DMS114 treated with DMSO at 0.1 percent for 48 hours (cell line): Measurements from ENCODE around the gene SCO2.

Source experiments
- DNase-seq: peaks from one replicate; lab custom pipeline; 2025; ENCODE audit not compliant: unreplicated experiment; lab: John Stamatoyannopoulos, UW

Gene SCO2

DNA sequence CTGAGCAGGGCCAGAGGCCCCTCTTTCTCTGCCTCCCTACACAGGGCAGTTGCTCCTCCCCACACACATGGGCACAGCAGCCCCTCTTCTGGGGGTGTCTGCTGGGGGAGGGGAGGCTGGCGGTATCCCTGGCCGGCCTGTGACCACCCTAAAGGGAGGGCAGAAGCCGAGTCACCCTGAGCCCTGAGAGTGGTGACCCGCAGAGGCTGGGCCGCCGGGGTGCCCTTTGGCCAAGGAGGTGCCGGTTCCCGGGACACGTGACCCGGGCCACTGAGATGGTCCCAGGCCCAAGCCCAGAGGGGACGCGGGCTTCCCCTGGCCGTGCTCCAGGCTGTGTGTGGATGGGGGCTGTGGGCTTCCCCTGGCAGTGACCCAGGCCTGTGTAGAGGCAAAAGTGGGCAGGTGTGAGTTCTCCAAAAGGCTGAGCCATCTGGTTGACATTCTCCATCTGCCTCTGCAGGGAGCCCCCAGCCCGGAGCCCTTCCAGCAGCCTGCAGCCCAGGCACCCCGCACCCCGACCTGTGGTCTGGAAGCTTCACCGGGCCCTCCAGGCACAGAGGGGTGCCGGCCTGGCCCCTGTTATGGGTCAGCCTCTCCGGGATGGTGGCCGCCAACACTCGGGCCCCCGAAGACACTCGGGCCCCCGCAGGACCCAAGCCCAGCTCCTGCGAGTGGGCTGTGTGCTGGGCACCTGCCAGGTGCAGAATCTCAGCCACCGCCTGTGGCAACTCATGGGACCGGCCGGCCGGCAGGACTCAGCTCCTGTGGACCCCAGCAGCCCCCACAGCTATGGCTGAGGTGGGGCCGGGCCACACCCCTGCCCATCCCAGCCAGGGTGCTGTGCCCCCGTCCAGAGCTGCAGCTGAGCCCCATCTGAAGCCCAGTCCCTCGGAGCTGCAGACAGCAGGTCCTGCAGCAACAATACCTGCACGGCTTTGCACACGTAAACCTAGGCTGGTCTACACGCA lies 43.0 kb downstream of the SCO2 start:
- DNase-seq, result no peak

DNA sequence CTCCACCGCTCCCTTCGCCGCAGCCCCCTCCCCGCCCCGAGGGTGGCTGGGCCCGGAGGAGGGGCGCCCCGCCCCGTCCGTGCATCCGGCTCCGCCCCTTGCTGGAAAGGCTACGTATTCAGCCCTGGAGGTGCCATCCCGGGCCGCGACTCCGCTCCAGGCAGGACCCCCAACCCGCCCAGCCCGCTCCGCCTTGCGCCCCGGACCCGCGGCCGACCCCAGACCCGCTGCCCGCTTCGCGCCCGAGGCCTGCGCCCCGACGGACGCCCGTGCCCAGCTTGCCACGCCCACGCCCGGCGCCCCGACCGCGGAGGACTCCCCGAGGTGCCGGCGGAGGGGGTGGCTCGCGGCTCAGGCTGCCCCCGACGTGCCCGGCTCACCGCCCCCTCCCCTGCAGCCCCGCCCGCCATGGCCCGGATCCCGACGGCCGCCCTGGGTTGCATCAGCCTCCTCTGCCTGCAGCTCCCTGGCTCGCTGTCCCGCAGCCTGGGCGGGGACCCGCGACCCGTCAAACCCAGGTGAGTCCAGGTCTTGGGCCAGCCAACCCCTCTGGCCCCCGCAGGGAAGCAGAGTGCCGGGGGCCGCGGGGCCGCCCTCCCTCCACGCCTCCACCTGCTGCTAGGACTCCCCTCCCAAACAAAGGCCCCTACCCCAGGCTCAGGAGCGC lies 43.8 kb downstream of the SCO2 start, which contains the start of gene ADM2:
Gene ADM2, plus strand, starts transcription at position 104 of the 667 bp plus-strand sequence. Its CDS starts 305 bp downstream, at position 409.
- DNase-seq, result no peak

DNA sequence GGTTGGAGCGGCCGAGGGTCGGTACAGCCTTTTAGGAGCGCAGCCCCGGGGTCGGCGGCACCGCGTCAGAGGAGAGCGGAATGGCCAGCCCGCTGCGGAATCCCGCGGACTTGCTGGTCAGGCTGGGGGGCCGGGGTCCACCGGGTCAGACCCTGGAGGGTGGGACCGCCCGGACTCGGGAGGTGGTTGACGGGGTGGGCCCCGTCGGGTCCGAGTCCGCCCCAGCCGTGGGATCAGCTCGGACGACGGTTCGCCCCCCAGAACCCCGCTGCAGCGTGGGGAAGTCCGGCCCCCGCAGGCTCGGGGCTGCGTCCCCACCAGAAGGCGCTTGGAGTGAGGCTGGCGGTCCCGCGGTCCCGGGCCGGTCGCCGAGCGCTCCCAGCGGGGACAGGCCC lies 44.4 kb downstream of the SCO2 start:
- no peak for DNase-seq

DNA sequence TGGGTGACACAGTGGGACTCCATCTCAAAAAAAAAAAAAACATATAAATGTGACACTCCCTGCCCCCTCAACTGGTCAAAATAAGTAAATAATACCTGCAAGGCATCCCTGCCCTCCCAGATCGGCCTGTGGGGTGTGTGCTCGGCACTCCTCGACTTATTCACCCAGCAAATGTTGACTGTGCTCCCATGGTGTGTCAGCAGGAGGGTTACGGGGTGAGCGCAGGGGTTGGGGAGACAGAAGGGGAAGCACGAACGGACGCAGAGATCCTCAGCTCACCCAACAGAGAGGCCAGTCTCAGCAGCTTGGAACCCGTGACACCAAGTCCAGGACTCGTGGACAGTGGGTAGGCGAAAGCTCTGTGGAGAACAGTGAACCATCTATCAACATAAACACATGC lies 45.7 kb downstream of the SCO2 start:
- no peak for DNase-seq

DNA sequence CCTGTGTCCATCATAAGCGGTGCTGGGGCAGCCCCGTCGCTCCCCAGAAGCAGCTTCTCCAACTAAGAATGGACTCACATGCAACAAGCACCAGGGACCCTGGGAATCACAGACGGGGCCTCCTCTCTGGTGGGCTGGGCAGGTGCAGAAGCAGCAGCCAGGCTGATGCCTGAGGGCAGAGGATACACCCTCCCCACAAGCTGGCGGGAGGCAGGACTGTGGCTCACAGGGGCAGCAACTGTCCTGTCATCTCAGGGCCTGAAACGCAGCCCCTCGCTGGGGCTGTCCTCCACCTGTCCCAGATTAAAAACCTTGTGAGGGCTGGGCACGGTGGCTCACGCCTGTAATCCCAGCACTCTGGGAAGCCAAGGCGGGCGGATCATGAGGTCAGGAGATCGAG lies 47.5 kb downstream of the SCO2 start:
- DNase-seq, result no peak

DNA sequence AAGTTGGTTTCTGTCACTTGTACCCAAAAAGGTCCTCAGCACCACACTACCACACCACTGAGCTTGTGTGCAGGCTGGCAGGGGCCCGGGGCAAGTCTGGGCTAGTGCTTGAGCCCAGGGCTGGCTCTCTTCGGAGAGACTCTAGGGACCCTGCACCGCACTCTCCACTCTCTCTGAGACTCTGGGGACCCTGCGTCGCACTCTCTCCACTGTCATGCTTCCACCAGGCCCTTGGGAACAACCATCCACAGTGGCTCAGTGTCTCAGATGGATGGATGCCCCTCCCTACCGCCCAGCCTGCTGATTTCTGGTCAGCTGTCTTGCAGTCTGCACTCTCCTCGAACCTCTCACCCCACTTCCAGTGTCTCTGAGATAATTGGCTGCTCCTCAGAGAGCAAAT lies 48.5 kb downstream of the SCO2 start:
- no peak for DNase-seq

DNA sequence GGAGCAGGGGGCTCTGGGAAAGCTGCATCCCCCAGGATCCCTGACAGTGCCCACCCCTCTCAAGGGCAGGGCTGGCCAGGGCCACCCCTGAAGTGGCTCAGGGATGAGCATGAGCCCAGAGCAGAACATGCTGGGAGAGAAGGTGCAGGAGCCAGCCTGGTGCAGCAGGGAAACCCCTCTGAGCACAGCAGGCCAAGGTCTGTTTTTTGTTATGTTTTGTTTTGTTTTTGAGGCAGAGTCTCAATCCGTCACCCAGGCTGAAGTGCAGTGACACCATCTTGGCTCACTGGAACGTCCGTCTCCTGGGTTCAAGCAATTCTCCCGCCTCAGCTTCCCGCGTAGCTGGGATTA lies 49.8 kb downstream of the SCO2 start:
- DNase-seq, result no peak

DNA sequence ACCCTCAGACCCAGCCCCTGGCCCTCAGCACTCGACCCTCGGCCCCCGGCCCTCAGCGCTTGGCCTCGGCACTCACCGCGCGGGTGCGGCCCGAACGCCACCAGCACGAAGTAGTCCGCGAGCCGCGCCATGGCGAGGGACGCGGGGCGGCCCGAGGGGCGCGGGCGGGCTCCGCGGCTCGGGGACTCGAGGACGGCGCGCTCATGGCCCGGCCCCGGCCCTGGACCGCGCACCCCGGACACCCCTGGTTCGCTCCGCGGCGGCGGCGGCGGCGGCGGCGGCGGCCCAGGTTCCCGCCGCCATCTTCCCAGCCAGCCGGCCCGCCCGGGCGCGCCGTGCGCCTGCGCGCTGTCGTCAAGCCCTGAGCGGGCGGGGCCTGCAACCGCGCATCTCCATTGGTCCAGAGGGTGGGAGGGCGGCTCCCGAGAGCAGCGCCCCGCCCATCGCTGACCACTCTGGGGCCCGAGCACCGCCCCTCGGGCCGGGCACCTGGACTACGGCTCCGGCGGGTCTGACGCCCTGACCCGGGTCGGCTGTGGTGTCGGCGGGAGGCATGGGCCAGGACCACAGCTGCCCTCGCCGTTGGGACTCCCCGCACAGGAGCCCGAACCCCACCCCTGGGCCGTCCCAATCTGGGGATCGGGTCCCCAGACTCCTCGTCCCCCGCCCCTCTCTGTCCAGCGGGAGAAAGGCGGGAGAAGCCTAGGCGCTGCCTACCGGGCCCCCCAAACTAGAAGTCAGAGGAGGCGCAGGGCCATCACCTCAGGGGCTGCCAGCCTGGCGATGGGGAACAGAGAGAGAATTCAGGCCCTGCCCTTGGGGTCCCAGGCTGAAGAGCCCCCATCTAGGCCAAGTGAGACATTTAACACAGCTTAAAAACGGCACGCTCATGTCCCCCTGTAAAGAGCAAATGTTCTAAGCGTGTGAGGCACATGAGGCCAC lies 50.4 kb downstream of the SCO2 start, which contains the start of gene SBF1:
Gene SBF1, minus strand, starts transcription at position 326 of the 942 bp plus-strand sequence. Its CDS starts 195 bp downstream, at position 131.
- DNase-seq, result peak; percentile 61

DNA sequence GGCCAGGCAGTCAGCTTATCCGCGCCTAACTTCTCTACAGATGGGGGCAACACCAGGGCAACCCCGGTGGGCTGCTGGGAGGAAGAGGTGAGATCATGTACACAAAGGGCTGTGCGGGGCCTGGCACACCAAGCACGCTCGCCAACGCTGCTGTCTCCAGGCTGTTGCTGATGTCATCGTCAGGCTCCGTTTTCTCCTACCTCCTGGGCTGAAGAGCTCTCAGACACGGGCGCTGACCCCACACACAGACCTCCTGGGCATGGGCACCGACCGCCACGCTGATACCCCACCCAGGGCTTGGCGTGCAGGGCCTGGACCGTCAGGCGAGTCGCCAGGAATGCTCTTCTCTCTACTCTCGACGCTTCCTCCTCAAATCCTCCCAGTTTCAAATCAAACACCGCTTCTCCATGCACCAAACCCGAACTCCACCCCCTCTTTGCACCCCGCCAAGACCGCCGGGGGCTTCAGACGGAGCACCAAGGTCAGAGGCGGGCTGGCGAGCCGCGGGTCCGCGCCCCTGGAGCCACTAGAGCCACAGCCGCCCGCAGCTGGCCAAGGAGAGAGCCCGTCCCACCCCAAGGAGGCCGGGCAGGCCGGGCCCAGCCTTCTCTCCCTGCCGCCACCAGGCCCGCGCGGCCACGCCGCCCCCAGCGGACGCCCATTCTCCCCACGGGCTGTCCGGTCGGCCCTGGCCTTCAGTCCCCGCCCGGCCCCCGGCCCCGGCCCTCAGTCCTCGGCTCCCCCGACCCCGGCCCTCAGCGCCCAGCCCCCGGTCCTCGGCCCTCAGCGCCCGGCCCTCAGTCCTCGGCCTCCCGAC lies 51.3 kb downstream of the SCO2 start:
- DNase-seq, result no peak
